GM21360 (cell line): Measurements from ENCODE around the gene RHOV.
A peak's percentile ranks its signal among the peaks of the same experiment; 100 is the strongest.

Source experiments
- ATAC-seq: cut with Tn5 transposase; IDR thresholded peaks from one replicate; pipeline ENCODE4 v1.9.1; 2021; ENCODE audit warnings: mild to moderate bottlenecking, moderate library complexity; ENCODE audit not compliant: unreplicated experiment

The RHOV gene

GRCh38 chr15:40904552-40905201 lies 30.6 kb upstream of the RHOV start:
- no peak for ATAC-seq

- ATAC-seq = no peak
Observed at GRCh38 chr15:40902605-40903561, 28.8 kb upstream of the RHOV start.

- ATAC-seq = no peak
Observed at GRCh38 chr15:40901053-40901443, 27.0 kb upstream of the RHOV start.

GRCh38 chr15:40900256-40901052 lies 26.4 kb upstream of the RHOV start:
- no peak for ATAC-seq

- ATAC-seq = no peak
Observed at GRCh38 chr15:40899536-40900207, 25.6 kb upstream of the RHOV start.

- ATAC-seq = peak; percentile 30
Observed at GRCh38 chr15:40894681-40895448, 20.8 kb upstream of the RHOV start.

- ATAC-seq = peak; percentile 87
Observed at GRCh38 chr15:40893733-40894680, 20.0 kb upstream of the RHOV start, which contains the start of gene VPS18. VPS18 (plus strand) TSS chr15:40894450; CDS start chr15:40894769, 319 bp downstream.

- no peak for ATAC-seq
Observed at GRCh38 chr15:40893019-40893670, 19.1 kb upstream of the RHOV start.

- no peak for ATAC-seq
Observed at GRCh38 chr15:40892447-40893012, 18.5 kb upstream of the RHOV start.

- no peak for ATAC-seq
Observed at GRCh38 chr15:40891810-40892446, 17.9 kb upstream of the RHOV start.

GRCh38 chr15:40891138-40891537 lies 17.1 kb upstream of the RHOV start:
- no peak for ATAC-seq

GRCh38 chr15:40889112-40889511 lies 15.1 kb upstream of the RHOV start:
- no peak for ATAC-seq

GRCh38 chr15:40886586-40886985 lies 12.6 kb upstream of the RHOV start:
- ATAC-seq = no peak

- no peak for ATAC-seq
Observed at GRCh38 chr15:40881351-40881750, 7.3 kb upstream of the RHOV start.

GRCh38 chr15:40879609-40880008 lies 5.6 kb upstream of the RHOV start:
- ATAC-seq = no peak

GRCh38 chr15:40878785-40879184 lies 4.8 kb upstream of the RHOV start:
- ATAC-seq = peak; percentile 45

GRCh38 chr15:40877694-40878093 lies 3.7 kb upstream of the RHOV start:
- no peak for ATAC-seq
